HG03558 (cell line): ENCODE results near the gene ONECUT2.
"Not testable (repeated sequence)": the region's sequence is repeated elsewhere in the genome, so short reads cannot be mapped to it uniquely, and the experiment has no call there.

Source experiments
- ATAC-seq: cut with Tn5 transposase; IDR thresholded peaks from one replicate; pipeline ENCODE4 v1.9.1; 2021; ENCODE audit warnings: moderate number of reproducible peaks; ENCODE audit not compliant: unreplicated experiment; ENCODE audit errors: extremely low read depth

ONECUT2 gene

GRCh38 chr18:57434536-57435494 is at the start of gene ONECUT2:
Gene ONECUT2 (plus strand): TSS chr18:57435374. CDS start chr18:57435717, 343 bp downstream.
- ATAC-seq = no peak

- ATAC-seq = no peak
These were observed 45.9 kb upstream of the ONECUT2 start for GRCh38 chr18:57389271-57389670.

GRCh38 chr18:57390044-57390443 is 45.1 kb upstream of the ONECUT2 start:
- ATAC-seq = no peak

- not testable (repeated sequence) for ATAC-seq
These were observed 40.4 kb upstream of the ONECUT2 start for GRCh38 chr18:57394749-57395148.

- ATAC-seq = not testable (repeated sequence)
These were observed 38.3 kb upstream of the ONECUT2 start for GRCh38 chr18:57396831-57397230.

GRCh38 chr18:57397440-57398132 is 37.6 kb upstream of the ONECUT2 start:
- no peak for ATAC-seq

- no peak for ATAC-seq
These were observed 30.8 kb upstream of the ONECUT2 start for GRCh38 chr18:57404345-57404744.

GRCh38 chr18:57409650-57410049 is 25.5 kb upstream of the ONECUT2 start:
- ATAC-seq = no peak

GRCh38 chr18:57410749-57411148 is 24.4 kb upstream of the ONECUT2 start:
- ATAC-seq = no peak

GRCh38 chr18:57416542-57416941 is 18.6 kb upstream of the ONECUT2 start:
- no peak for ATAC-seq

- ATAC-seq = no peak
These were observed 12.8 kb upstream of the ONECUT2 start for GRCh38 chr18:57422313-57422872.

GRCh38 chr18:57423821-57424220 is 11.4 kb upstream of the ONECUT2 start:
- no peak for ATAC-seq

- no peak for ATAC-seq
These were observed 10.1 kb upstream of the ONECUT2 start for GRCh38 chr18:57425096-57425495.

- ATAC-seq = no peak
These were observed 9.0 kb upstream of the ONECUT2 start for GRCh38 chr18:57426187-57426586.

GRCh38 chr18:57427429-57428201 is 7.6 kb upstream of the ONECUT2 start:
- no peak for ATAC-seq

GRCh38 chr18:57428221-57429150 is 6.7 kb upstream of the ONECUT2 start:
- ATAC-seq = no peak

- no peak for ATAC-seq
These were observed 5.8 kb upstream of the ONECUT2 start for GRCh38 chr18:57429167-57430078.
